Mononuclear cell (primary cell): ENCODE measurements around the gene SERPINA12. TPM values are rescaled to one million over a fixed set of nuclear protein-coding genes. Genes with fewer than 3 reads are reported as not detected.

Source experiments
- H3K27me3 ChIP-seq: 2 replicates; pipeline ENCODE4 v1.6.0; 2011; ENCODE audit warnings: low read length, control low read depth; ENCODE audit not compliant: insufficient read depth
- H3K4me1 ChIP-seq: 2 replicates; pipeline ENCODE4 v1.5.1; 2011; ENCODE audit warnings: mild to moderate bottlenecking, low read length, control low read depth; ENCODE audit not compliant: insufficient read depth
- H3K4me3 ChIP-seq: 2 replicates; pipeline ENCODE4 v1.5.1; 2011; ENCODE audit warnings: mild to moderate bottlenecking, low read length, moderate library complexity
- H3K9me3 ChIP-seq: 2 replicates; pipeline ENCODE4 v1.5.1; 2011; ENCODE audit warnings: low read depth, mild to moderate bottlenecking, control low read depth, low read length
- total RNA-seq: library from RNA; depleted of rRNA; stranded (reverse); fragments of >200 nt; gene quantifications from one replicate; pipeline ENCODE4 v1.2.3, GENCODE V29; 2012

Gene SERPINA12
- total RNA-seq, 1 donor: not detected

- H3K4me3 ChIP-seq: no peak overlapping the region
- no peaks in the 10 kb centered on the region for H3K27me3 ChIP-seq
- peaks cover 5% of the 10 kb centered on the region for H3K9me3 ChIP-seq
- H3K4me1 ChIP-seq: no peaks in the 10 kb centered on the region
Observed at GRCh38 chr14:94469261-94469660, 40.0 kb downstream of the SERPINA12 start.

GRCh38 chr14:94467728-94468520, 41.3 kb downstream of the SERPINA12 start:
- Histone ChIP-seq H3K27me3 (no peaks in the 10 kb centered on the region), H3K4me3 (no peak overlapping the region), H3K4me1 (no peaks in the 10 kb centered on the region), H3K9me3 (peaks cover 5% of the 10 kb centered on the region)

- Histone ChIP-seq H3K4me1 (no peaks in the 10 kb centered on the region), H3K9me3 (peaks cover 5% of the 10 kb centered on the region), H3K27me3 (no peaks in the 10 kb centered on the region), H3K4me3 (no peak overlapping the region)
Observed at GRCh38 chr14:94466706-94467370, 42.4 kb downstream of the SERPINA12 start.

- Histone ChIP-seq H3K4me3 (no peak overlapping the region), H3K4me1 (no peaks in the 10 kb centered on the region), H3K27me3 (no peaks in the 10 kb centered on the region), H3K9me3 (peaks cover 5% of the 10 kb centered on the region)
Observed at GRCh38 chr14:94465042-94465441, 44.2 kb downstream of the SERPINA12 start.

GRCh38 chr14:94464290-94464689, 45.0 kb downstream of the SERPINA12 start:
- no peak overlapping the region for H3K4me3 ChIP-seq
- H3K27me3 ChIP-seq: no peaks in the 10 kb centered on the region
- peaks cover 5% of the 10 kb centered on the region for H3K9me3 ChIP-seq
- H3K4me1 ChIP-seq: no peaks in the 10 kb centered on the region

- H3K9me3 ChIP-seq: peaks cover 5% of the 10 kb centered on the region
- no peak overlapping the region for H3K4me3 ChIP-seq
- no peaks in the 10 kb centered on the region for H3K27me3 ChIP-seq
- no peaks in the 10 kb centered on the region for H3K4me1 ChIP-seq
Observed at GRCh38 chr14:94462763-94463572, 46.3 kb downstream of the SERPINA12 start.

- H3K4me1 ChIP-seq: no peaks in the 10 kb centered on the region
- H3K9me3 ChIP-seq: peaks cover 5% of the 10 kb centered on the region
- no peak overlapping the region for H3K4me3 ChIP-seq
- H3K27me3 ChIP-seq: no peaks in the 10 kb centered on the region
Observed at GRCh38 chr14:94462219-94462551, 47.1 kb downstream of the SERPINA12 start.

GRCh38 chr14:94461526-94462218, 47.6 kb downstream of the SERPINA12 start:
- H3K9me3 ChIP-seq: peaks cover 5% of the 10 kb centered on the region
- H3K4me1 ChIP-seq: no peaks in the 10 kb centered on the region
- H3K27me3 ChIP-seq: no peaks in the 10 kb centered on the region
- no peak overlapping the region for H3K4me3 ChIP-seq

GRCh38 chr14:94460631-94461416, 48.4 kb downstream of the SERPINA12 start:
- peaks cover 5% of the 10 kb centered on the region for H3K9me3 ChIP-seq

GRCh38 chr14:94458558-94459205, 50.6 kb downstream of the SERPINA12 start:
- Histone ChIP-seq H3K27me3 (peaks cover 2% of the 10 kb centered on the region), H3K4me1 (no peaks in the 10 kb centered on the region), H3K9me3 (no peaks in the 10 kb centered on the region), H3K4me3 (no peak overlapping the region)

More at GRCh38 chr14:94460631-94461416, 48.4 kb downstream of the SERPINA12 start:
- H3K27me3 ChIP-seq: no peaks in the 10 kb centered on the region
- H3K4me3 ChIP-seq: no peak overlapping the region
- no peaks in the 10 kb centered on the region for H3K4me1 ChIP-seq

GRCh38 chr14:94458096-94458495, 51.2 kb downstream of the SERPINA12 start:
- Histone ChIP-seq H3K4me3 (no peak overlapping the region), H3K4me1 (no peaks in the 10 kb centered on the region), H3K27me3 (peaks cover 2% of the 10 kb centered on the region), H3K9me3 (no peaks in the 10 kb centered on the region)

GRCh38 chr14:94455928-94456327, 53.3 kb downstream of the SERPINA12 start:
- H3K9me3 ChIP-seq: no peaks in the 10 kb centered on the region
- H3K4me1 ChIP-seq: no peaks in the 10 kb centered on the region
- peaks cover 2% of the 10 kb centered on the region for H3K27me3 ChIP-seq
- H3K4me3 ChIP-seq: no peak overlapping the region

- no peaks in the 10 kb centered on the region for H3K9me3 ChIP-seq
- H3K27me3 ChIP-seq: peaks cover 5% of the 10 kb centered on the region
- H3K4me3 ChIP-seq: no peak overlapping the region
- H3K4me1 ChIP-seq: no peaks in the 10 kb centered on the region
Observed at GRCh38 chr14:94451826-94452225, 57.4 kb downstream of the SERPINA12 start.
